Anterior cingulate cortex (tissue), 58 donors: ENCODE results near the gene EYA2.

Experiments
- DNase-seq, 58 donors: peaks; one replicate each; lab custom pipeline; 2025; lab: John Stamatoyannopoulos, UW

EYA2 gene

GRCh38 chr20:46995561-46996142 is 101.0 kb downstream of the EYA2 start:
- no peak for DNase-seq

GRCh38 chr20:46997187-46997586 is 102.5 kb downstream of the EYA2 start:
- no peak for DNase-seq

DNA sequence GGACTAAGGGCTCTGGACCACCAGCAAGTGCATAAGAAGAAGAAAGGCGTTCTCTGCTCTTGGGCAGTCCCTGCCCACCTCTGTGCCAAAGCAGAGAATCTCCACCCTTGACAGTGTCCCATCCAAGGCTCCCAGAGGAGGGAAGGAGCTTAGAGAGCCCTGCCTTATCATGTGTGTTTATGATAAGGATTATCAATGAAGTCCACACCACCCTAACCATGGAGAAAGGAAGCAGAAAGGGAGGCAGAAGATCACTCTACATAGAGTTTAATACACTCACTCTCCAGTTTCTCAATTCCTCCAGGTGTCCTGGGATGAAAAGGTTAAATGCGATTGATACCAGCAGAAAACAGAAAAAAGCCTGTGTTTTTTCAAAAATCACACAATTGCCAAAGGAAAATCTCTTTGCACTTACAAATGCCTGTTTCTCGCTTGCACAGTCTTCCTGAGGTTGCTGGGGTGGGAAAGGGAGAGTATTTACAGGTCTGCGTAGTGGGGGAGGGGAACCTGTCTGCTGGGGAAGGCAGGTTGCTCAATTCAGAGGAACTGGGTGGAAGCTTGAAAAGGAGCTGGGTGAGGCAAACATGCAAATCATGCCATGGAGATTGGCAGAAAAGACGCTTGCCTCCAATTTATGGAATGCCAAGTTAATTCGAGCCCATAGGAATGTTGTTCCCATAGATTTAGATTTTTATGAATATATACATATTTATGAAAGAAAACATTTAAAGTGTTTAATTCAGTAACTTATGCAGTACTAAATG is 104.0 kb downstream of the EYA2 start:
- no peak for DNase-seq

- no peak for DNase-seq
These were observed 105.3 kb downstream of the EYA2 start for GRCh38 chr20:46999801-47000465.

GRCh38 chr20:47003223-47003622 is 108.6 kb downstream of the EYA2 start:
- no peak for DNase-seq

- no peak for DNase-seq
These were observed 109.5 kb downstream of the EYA2 start for GRCh38 chr20:47004179-47004578.

GRCh38 chr20:47007826-47008655 is 113.4 kb downstream of the EYA2 start:
- no peak for DNase-seq

DNA sequence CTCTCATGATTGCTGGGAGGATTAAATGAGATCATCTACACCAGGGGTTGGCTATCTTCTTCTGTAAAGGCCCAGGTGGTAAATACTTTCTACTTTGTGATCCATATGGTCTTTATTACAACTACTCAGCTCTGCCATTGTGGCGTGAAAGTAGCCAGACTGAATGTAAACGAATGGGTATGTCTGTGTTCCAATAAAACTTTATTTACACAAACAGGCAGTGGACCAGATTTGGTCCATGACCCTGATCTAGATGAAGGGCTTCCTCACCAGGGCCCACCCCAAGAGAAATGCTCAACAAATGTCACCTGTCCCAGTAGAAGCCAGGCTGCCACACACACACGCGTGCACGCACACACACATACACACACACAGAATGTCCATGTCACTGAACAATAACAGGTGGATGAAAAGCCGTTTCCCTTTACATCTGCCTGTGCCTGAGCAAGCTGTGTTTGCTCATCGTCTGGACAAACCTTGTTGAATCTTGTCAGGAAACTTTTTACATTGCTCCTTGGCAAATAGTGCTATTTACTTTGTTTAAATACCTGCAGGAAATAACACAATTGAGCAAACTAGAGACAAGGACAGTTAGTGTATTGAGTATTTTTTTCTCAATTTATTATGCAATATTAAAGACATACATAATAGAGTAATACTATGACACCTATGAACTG is 114.3 kb downstream of the EYA2 start:
- no peak for DNase-seq

GRCh38 chr20:47009784-47010183 is 115.1 kb downstream of the EYA2 start:
- no peak for DNase-seq

DNA sequence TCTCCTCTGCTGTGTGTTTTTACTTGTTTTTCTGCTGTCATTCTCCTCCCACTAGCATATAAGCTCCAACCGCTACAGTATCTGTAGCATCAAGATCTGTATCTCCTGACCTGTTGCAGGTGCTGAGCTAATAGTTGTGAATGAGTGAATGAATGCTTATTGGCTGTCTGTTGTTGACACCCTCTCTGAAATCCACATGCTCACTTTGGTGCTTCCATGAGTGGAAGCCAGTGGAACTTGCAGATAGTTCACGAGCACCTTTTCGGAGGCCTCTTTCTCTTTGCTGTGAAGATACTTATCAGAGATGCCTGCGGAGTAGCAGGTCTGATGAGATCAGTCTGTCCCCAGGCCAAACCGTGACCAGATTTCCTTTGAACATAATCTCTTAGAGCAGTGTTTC is 117.3 kb downstream of the EYA2 start:
- no peak for DNase-seq

DNA sequence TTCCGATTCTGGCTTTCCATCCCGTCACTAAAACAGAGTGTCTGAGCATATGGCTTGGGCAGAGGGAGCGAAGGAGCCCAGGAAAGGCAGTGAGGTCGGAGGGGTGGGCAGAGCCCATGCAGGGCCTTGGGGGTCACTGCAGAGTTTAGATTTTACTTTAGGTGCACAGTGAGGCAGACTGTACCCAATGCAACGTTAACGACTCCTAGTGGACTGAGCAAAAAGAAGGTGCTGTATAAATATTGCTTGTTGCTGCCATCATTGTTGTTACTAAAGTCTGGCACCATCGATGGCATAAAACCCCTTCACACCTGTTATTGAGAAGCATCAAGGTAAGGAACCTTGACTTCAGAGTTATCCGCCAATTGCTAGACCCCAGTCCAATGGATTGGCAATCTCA is 119.0 kb downstream of the EYA2 start:
- no peak for DNase-seq

- no peak for DNase-seq
These were observed 121.5 kb downstream of the EYA2 start for GRCh38 chr20:47016068-47016664.

DNA sequence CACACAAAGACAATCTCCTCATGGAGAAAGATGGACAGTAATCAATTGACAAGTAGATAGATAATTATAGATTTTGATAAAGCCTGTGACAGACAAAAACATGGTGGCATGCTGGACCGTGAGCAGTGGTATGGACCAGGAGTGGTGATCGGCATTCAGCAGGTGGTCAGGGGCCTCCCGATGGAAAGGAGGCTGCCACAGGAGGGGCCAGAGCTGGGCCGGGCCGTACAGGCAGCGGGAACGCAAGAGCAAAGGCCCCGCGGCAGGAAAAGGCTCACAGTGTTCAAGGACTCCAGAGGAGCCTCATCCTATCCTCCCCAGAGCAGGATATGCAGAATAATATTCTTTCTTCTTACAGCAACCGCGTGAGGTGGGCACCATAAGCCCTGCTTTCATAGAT is 123.7 kb downstream of the EYA2 start:
- DNase-seq, result no peak

- DNase-seq, result peak in 2 of 58 donors; percentile 2 to 5
These were observed 124.6 kb downstream of the EYA2 start for GRCh38 chr20:47019121-47019824.

- no peak for DNase-seq
These were observed 125.6 kb downstream of the EYA2 start for GRCh38 chr20:47020231-47020630.

DNA sequence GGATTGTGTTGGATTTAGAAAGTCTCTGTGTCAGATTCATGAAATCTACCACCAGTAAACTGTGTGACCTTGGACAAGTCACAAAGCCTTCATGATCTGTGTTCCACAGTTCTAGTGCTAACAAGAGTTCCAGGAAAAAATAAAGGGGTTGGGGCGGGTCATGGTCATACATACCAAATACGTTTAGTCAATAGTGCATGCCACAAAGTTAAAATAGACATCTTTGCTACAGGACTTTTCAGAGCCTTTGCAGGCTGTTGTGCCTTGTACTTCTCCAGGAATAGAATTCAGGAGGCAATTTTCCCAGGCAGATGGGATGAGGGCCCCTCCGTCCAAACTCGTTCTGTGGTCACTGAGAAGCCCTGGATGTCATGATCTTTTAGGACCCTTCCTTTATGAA is 127.2 kb downstream of the EYA2 start:
- no peak for DNase-seq

DNA sequence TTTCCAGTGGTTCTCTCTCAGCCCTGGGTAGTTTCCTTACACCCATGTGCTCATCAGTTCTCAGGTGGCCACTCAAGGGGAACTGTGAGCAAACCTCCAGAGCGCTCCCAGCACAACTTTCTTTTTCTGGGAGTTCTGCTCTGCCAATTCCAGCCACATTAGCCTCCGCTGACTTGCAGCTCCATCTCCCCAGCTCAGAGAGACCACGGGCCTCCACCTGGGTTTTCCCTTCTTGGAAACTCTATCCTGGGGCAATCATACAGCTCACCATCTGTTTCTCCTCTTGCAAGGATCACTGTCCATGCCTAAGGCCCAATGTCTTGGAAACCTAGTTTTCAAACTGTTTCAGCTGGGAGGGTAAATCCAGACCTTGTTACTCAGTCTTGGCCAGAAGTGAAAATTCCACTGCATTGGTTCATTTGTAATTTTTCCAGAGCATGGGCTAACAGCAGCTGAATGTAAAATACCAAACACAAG is 129.9 kb downstream of the EYA2 start:
- DNase-seq, result peak in 2 of 58 donors; percentile 5 to 21

GRCh38 chr20:47027042-47027441 is 132.4 kb downstream of the EYA2 start:
- no peak for DNase-seq

DNA sequence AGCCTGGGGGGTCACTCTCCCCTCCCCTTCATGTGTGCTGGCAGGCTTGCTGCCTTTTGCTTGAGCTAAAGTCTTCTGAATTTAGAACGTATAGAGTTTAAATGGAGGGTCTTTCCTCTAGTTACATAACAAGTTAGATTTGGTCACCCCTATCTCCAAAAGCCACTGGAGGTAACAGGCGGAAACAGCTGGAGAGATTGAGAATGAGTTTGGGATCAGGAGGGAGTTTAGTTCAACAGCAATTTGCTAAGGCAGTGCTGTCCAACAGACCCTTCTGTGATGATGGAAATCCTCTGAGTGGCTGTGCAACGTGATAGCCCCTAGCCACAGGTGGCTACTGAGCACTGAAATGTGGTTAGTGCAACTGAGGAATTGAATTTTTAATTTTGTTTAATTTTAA is 132.8 kb downstream of the EYA2 start:
- DNase-seq, result no peak
